Stimulated activated CD4-positive, alpha-beta T cell treated with anti-CD3 and anti-CD28 coated beads, Interleukin-12 subunit alpha, Interleukin-12 subunit beta, amount 100 ng/mL, for 48 hours (primary cell): ENCODE data around the gene VPS13D.

Source experiments
- DNase-seq, 3 donors: peaks; one replicate each; pipeline ENCODE4 v3.0.0-alpha.2; 2020; ENCODE audit warnings: low read depth in 2 of 3, low spot score in 1 of 3

The VPS13D gene

DNA sequence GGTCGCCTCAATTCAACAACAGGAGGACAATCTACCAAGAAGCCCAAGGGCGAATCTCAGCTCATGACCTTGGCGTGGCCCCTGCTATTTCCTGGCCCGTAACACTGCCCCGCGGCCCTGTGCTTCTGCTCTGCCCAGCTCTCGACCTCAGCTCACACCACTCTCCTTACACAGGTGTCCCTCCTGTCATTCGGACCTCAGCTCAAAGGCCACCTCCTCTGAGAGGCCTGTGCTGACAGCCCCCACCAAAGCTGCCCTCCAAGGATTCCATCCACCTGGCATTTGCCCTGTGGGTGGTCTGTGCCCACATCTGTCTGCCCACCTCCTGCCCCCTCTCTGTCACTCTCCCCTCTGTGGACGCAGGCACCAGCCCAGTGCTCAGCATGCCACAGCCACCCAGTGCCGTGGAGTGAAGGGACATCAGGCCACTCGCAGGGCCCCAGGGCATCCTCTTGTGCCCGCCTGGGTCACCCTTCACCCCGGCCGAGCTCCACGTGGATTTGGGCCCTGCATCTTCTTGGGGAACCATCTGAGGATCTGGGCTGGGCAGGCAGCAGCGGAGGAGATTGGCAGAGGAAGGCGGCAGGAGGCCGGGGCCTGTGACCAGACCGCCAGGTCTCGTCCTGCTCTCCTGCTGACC, 317.9 kb downstream of the VPS13D start:
- DNase-seq: no peak

DNA sequence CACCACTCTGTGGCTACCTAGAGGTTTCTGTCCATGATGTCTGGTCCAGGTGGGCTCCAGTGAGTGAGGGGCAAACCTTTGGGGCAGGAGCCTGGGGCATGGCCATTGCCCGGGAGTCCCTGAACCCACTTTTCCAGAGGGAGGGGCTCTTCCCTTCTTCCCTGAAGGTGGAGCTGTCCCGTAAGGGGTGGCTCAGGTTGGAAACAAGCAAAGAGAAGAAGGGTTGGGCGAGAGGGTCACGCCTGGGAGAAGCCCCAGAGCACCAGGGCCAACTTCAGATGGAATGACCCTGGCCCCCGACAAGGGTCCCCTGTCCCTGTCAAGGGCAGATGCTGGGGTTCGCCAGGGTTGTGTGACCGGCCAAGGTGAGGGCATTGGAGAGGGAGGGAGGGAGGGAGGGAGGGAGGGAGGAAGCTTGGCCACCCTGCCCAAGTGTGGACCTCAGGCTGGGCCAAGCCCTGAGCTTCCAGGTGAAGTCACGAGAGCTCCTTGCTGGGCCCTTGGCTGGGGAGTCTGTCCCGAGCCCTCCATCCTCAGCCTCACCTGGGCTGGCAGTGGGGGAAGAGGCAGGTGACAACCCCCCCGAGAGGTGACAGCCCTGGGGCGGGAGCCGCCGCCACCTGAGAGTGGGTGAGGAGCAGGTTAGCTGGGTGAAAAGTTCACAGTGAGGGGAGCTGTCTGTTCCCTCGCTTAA, 318.6 kb downstream of the VPS13D start:
- DNase-seq: no peak

DNA sequence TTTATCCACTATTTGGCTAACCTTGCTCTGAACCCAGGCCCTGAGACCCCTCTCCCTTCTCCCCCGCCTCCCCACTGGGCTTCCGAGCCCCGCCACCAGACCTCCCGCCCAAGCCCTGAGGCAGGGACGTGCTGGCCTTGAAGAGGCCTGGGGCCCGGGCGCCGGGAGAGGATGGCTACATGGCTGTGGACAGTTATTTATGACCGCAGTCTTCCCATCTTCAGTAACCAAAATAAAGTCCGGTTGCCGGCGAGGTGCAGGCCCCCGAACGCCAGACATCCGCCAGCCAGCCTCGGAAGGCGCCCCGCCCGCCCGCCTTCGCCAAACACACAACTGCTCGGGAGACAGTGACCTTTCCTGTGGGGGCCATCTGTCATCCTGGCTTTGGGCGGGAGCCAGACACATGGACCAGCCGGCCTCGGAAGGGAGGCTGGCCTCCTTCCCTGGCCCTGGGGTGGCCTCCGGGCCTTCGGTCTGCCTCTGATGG, 319.2 kb downstream of the VPS13D start:
- no peak for DNase-seq

- DNase-seq: no peak
Observed at GRCh38 chr1:12549460-12550349, 319.9 kb downstream of the VPS13D start.

DNA sequence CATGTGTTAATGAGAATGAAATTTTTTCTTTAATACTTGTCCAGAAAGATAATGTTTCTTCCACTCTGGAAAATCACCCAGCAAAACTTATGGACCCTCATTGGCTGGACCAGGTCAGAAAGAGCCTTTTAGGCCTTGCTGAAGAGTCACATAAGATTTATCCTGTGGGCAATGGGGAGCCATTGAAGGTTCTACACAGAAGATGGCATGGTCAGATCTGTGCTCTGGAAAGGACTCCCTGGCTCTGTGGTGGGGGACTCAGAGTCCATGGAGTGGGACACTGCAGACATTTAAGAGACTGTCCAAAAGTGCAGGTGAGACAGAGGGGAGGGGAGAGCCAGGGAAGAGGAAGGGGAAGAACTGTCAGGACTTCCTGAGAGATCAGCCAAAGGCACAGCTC, 321.8 kb downstream of the VPS13D start:
- DNase-seq: no peak

DNA sequence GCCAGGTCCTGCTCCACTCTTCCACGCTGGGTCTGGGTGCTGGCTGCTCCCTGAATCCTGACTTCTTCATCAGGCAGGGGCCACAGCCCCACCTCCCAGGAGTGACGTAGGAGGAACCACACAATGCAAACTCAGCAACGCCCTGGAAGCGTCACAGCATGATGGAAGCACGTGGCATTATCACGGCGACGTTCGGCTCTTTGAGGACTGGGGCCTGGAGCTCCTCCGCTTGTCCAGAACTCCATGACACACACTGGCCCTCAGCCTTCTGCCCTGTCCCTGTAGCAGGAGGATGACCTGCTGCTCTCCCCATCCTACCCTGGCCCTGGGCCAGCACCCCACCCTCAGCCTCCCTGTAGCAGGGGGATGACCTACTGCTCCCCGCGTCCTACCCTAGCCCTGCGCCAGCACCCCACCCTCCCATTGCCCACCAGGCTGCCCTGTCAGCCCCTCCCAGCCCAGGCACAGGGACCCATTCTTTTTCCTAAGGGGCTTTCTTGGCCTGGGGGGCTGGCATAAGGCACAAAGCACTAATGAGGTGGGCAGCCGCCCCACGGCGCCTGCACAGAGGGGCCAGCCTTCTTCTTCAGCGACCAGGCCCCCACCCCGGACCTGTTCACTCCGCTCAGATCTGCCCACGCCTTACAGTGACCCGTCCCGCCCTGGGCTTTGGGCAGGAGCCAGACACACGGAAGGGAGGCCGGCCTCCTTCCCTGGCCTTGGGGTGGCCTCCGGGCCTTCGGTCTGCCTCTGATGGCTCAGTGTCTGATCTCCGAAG, 322.5 kb downstream of the VPS13D start:
- no peak for DNase-seq

GRCh38 chr1:12552951-12553921, 323.4 kb downstream of the VPS13D start:
- DNase-seq: no peak

DNA sequence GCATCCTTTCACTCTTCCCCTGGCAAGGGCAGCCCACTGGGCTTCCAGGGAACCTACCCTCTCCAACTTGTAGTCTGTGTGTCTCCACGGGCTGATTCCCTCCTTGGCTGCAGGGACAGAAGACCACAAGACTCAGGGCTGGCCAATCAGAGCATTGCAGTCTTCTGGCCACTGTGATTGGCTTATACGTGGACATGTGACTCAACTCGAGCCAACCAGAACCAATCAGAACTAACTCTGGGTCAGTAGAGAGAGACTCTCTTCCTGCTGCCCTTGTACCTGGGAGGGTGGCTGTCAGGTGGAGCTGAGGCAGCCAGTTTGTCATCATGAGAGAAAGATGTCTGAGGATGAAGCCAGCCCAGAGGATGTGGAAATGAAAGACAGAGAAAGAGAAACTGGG, 324.1 kb downstream of the VPS13D start:
- no peak for DNase-seq

DNA sequence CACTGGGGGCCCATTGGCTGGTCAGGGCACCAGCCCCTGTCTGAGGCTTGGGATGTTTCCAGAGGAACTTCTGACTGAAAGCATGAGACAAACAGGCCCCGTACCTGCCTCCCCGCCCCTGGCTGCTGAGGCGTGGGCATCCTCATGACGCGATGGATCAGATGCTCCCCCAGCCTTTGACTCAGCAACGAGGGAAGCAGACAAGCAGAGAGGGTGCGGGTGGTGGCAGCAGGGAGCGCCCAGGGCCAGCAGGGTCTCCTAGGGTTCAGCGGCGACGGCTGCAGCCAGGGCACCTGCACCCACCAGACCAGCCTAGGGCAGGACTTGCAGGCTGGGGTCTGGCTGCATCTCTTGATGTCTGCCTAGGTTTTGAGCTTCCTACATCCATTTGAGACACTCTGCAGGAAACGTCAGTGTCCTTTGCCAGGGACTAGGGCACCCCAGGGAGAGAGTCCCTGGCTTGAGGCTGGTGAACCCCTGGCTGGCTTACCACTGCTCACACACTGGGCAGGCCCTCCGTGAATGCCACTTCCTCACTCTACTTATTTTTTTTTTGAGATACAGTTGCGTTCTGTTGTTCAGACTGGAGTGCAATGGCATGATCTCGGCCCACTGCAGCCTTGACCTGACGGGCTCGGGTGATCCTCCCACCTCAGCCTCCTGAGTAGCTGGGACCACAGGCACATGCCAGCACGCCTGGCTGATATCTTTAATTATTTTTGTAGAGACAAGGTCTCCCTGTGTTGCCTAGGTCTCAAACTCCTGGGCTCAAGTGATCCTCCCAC, 324.9 kb downstream of the VPS13D start:
- DNase-seq: no peak

DNA sequence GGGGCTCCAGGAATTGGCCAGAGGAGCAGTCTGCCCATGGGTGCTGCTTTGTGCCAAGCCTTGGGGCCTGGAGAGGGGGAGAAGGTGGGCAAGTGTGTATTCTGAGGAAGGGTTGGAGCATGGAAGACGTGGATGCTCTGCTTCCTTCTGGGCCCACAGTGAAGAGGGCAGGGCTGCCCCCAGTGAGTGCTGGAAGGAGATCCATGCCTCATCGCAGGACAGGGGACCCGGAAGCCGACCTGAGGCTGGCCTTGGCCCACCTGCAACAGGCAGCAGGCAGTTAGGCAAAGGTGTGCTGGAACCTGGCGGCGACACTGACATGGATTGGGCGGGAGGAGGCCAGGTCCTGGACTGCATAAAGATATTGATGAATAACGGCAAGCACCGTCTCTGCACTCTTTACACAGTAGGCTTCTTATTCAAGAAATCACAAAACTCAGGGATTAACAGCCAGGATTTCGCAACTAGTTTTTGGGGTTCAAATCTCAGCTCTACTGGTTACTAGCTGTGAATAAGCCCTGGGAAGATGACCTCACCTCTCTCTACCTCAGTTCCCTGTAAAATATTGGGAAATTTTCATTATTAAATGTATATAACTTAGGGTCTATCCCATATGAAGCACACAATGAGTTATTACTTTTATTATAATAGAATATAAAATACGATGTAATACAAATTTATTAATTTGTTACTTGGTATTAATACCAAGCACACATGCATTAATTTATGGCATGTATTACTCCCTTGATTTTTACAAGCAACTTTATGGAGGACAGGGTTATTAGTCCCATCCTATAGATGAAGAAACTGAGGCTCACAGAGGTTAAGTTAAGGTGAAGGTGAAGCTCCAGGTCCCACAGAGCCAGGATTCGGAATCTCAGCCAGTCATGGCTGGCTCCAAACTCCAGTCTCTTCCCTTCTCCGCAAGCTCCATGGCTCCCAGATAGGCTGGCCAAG, 325.9 kb downstream of the VPS13D start:
- no peak for DNase-seq

DNA sequence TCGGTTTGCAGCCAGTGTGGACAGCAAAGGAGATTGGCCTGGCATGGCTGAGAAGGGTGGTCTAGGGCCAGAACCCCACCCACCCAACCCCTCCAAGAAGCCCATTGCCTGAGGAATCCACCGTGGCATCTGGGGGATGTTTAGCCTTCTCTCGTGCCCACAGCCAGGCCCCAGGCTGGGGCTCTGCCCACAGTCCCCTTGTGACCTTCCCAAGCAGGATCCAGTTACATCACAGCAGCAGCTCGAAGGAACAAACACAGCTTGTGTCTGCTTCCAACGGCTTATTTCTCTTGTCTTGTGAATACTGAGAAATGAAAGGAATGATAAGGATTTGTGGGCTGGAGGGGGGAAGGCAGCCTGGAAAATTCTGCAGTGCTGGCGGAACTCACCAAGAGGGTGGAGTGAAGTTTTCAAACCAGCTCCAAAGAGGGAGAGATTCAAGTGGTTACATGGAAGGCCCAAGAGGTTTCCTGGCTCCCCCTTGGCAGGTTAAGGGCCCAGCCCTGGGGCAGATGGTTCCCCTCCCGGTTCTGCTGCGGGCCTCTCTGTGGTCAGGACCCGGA, 326.6 kb downstream of the VPS13D start:
- DNase-seq: no peak

- no peak for DNase-seq
Observed at GRCh38 chr1:12556957-12557935, 327.4 kb downstream of the VPS13D start.

DNA sequence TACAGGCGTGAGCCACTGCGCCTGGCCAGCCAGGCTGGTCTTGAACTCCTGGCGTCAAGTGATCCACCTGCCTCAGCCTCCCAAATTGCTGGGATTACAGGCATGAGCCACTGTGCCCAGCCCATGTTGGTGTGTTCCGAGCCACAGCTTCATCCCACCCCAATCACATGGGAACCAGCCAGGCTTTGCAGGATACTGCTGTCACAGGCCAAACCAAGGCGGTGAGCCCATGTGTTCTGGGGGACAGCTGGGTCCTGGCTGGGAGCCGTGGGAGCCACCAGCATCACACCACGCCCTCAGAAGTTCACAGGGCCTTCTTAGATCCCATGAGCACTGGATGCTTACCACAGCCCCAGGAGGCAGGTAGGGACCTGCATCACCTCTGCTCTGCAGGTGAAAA, 331.3 kb downstream of the VPS13D start:
- no peak for DNase-seq
